GM12878 (cell line): ENCODE data around the gene MYL7. TPM values are rescaled to one million over a fixed set of nuclear protein-coding genes. Genes with fewer than 3 reads are reported as not detected.

Experiments used
- ATAC-seq: fragments of 200-7000 bp; cut with Tn5 transposase; 3 replicates; pipeline ENCODE4 v1.9.1; 2020; ENCODE audit warnings: mild to moderate bottlenecking, moderate library complexity
- BruUV-seq: library from RNA; stranded (reverse); fragments of 400-500 nt; replicated peaks from 2 replicates; lab custom pipeline; 2021; lab: Mats Ljungman, UMichigan
- CTCF ChIA-PET: fragments of 300-600 bp; sonication (Branson Sonifier 250); formaldehyde crosslinking; extraction: SDS; loops from one replicate; lab custom pipeline; 2021; ENCODE audit warnings: inconsistent platforms; lab: Yijun Ruan, JAX
- POLR2A ChIA-PET: fragments of 350-600 bp; formaldehyde crosslinking; extraction: SDS; loops from one replicate; lab custom pipeline; 2021; ENCODE audit warnings: inconsistent platforms; lab: Charles Lee
- RAD21 ChIA-PET: fragments of 300-600 bp; sonication (Branson Sonifier 250); formaldehyde crosslinking; loops from one replicate; lab custom pipeline; 2023; ENCODE audit warnings: antibody characterized with exemption; ENCODE audit not compliant: unreplicated experiment; lab: Charles Lee
- SMC1A ChIA-PET: fragments of 300-600 bp; sonication (Branson Sonifier 250); formaldehyde crosslinking; loops from one replicate; lab custom pipeline; 2023; ENCODE audit not compliant: unreplicated experiment, uncharacterized antibody; lab: Charles Lee
- DNase-seq: peaks from one replicate; pipeline ENCODE4 v3.0.0-alpha.2; 2011; ENCODE audit warnings: low read depth, low spot score
- FAIRE-seq: peaks from 3 replicates; lab custom pipeline; 2011; peaks lifted over from hg19 to GRCh38; lab: Jason Lieb, UNC
- H2AFZ ChIP-seq: 2 replicates; pipeline ENCODE4 v1.6.0; 2011; ENCODE audit warnings: low read depth, low read length, control low read depth; ENCODE audit not compliant: control insufficient read depth
- H3K27ac ChIP-seq: 2 replicates; pipeline ENCODE4 v1.5.1; 2011; ENCODE audit warnings: control low read depth; ENCODE audit not compliant: control insufficient read depth, insufficient read depth
- H3K27me3 ChIP-seq, 2 experiments: replicated peaks in 1 of 2; 2 replicates each; pipeline versions ENCODE4 v1.6.0 to v1.6.1; 2011; ENCODE audit warnings: low read length in 1 of 2; ENCODE audit not compliant: control insufficient read depth in 2 of 2, insufficient read depth in 2 of 2
- H3K36me3 ChIP-seq, 2 experiments: 2 replicates each; pipeline ENCODE4 v1.5.1; 2011; ENCODE audit warnings: low read length in 1 of 2; ENCODE audit not compliant: control insufficient read depth in 2 of 2, insufficient read depth in 2 of 2
- H3K4me1 ChIP-seq: 2 replicates; pipeline ENCODE4 v1.6.1; 2011; ENCODE audit warnings: mild to moderate bottlenecking, low read length, moderate library complexity, mixed read lengths; ENCODE audit not compliant: control insufficient read depth, insufficient read depth
- H3K4me2 ChIP-seq: 2 replicates; pipeline ENCODE4 v1.6.0; 2011; ENCODE audit warnings: control low read depth; ENCODE audit not compliant: control insufficient read depth, insufficient read depth
- H3K4me3 ChIP-seq: fragments of 200-600 bp; sonication (generic); 2 replicates; pipeline ENCODE4 v1.5.1; 2016
- H3K79me2 ChIP-seq: 2 replicates; pipeline ENCODE4 v1.6.0; 2011; ENCODE audit warnings: low read length; ENCODE audit not compliant: control insufficient read depth, insufficient read depth
- H3K9ac ChIP-seq: 2 replicates; pipeline ENCODE4 v1.8.0; 2011; ENCODE audit warnings: low read length, control low read depth, mixed read lengths; ENCODE audit not compliant: control insufficient read depth, insufficient read depth
- H3K9me3 ChIP-seq: replicated peaks from 3 replicates; pipeline ENCODE4 v1.5.1; 2011; ENCODE audit warnings: mild to moderate bottlenecking, low read length; ENCODE audit not compliant: control insufficient read depth, insufficient read depth
- H4K20me1 ChIP-seq: 2 replicates; pipeline ENCODE4 v1.6.0; 2011; ENCODE audit not compliant: control insufficient read depth, insufficient read depth
- ASH2L ChIP-seq: fragments of 300-600, 200-600 bp; sonication (generic); IDR thresholded peaks from 2 replicates; pipeline ENCODE4 v1.6.1; 2017; ENCODE audit warnings: low read depth, mild to moderate bottlenecking, borderline replicate concordance
- BHLHE40 ChIP-seq, 2 experiments: fragments of 450-650 bp in 1 of 2; IDR thresholded peaks; 2 replicates each; pipeline ENCODE4 v1.6.1; 2011 to 2017; ENCODE audit warnings: low read depth in 2 of 2, borderline replicate concordance in 1 of 2, improper control_type of control experiment in 1 of 2, low read length in 1 of 2, mild to moderate bottlenecking in 1 of 2
- KLF5 ChIP-seq: fragments of 450-650 bp; IDR thresholded peaks from 2 replicates; pipeline ENCODE4 v1.6.1; 2014; ENCODE audit warnings: mild to moderate bottlenecking; ENCODE audit not compliant: partially characterized antibody
- MEF2A ChIP-seq: IDR thresholded peaks from 2 replicates; pipeline ENCODE4 v1.6.1; 2011; ENCODE audit warnings: low read depth, mild to moderate bottlenecking, low read length, moderate library complexity; ENCODE audit not compliant: insufficient read depth
- NR2C2 ChIP-seq: IDR thresholded peaks from 2 replicates; pipeline ENCODE4 v1.6.1; 2011; ENCODE audit warnings: borderline replicate concordance, low read depth; ENCODE audit not compliant: control insufficient read depth, insufficient read length
- PRDM15 ChIP-seq: fragments of 450-650 bp; formaldehyde crosslinking; IDR thresholded peaks from 2 replicates; pipeline ENCODE4 v1.4.0; 2020; ENCODE audit warnings: mild to moderate bottlenecking, moderate library complexity
- SREBF2 ChIP-seq: IDR thresholded peaks from 2 replicates; pipeline ENCODE4 v1.6.1; 2012; ENCODE audit warnings: mild to moderate bottlenecking, low read length
- YBX1 ChIP-seq: fragments of 450-650 bp; IDR thresholded peaks from 2 replicates; pipeline ENCODE4 v1.6.1; 2016; ENCODE audit warnings: antibody characterized with exemption
- ZSCAN29 ChIP-seq: fragments of 450-650 bp; IDR thresholded peaks from 2 replicates; pipeline ENCODE4 v1.6.1; 2017; ENCODE audit warnings: mild to moderate bottlenecking, moderate library complexity
- WGBS: methylation state at CpG from one replicate; pipeline ENCODE4 v1.1.6; 2016; ENCODE audit warnings: low lambda C conversion rate; ENCODE audit not compliant: insufficient replicate concordance, insufficient coverage; ENCODE audit errors: missing lambda C conversion rate; 5-methylcytosine and 5-hydroxymethylcytosine counted together
- in situ Hi-C: fragments of 300-500 bp; cut with MboI; formaldehyde crosslinking; loops from 9 replicates; pipeline ENCODE4 v1.14.3; 2018; ENCODE audit warnings: mixed read lengths
- intact Hi-C: fragments of 100-400 bp; cut with micrococcal nuclease; formaldehyde crosslinking; loops from one replicate; pipeline ENCODE4 v1.14.2; 2022; ENCODE audit not compliant: unreplicated experiment
- polyA plus RNA-seq, 11 experiments: library from polyadenylated mRNA; depleted of rRNA in 4 of 11; unstranded in 6 of 11; stranded (reverse) in 5 of 11; fragments of >200 nt; fragmentation: Nextera tagmentation in 4 of 11; fragmentation: Illumina TruSeq in 1 of 11; extraction: Ambion mirVana in 4 of 11; extraction: Trizol in 1 of 11; gene quantifications; 1 replicate in 1 of 11; 2 replicates in 10 of 11; pipeline versions ENCODE4 v1.2.1 to v1.2.3, GENCODE V29; 2011 to 2016; ENCODE audit warnings: inconsistent platforms in 2 of 11, missing spikeins in 2 of 11, low read depth in 1 of 11
- total RNA-seq, 4 experiments: library from RNA; depleted of rRNA in 3 of 4; stranded (reverse); fragments of >200 nt in 3 of 4; fragmentation: Illumina TruSeq in 1 of 4; extraction: Trizol in 1 of 4; gene quantifications; 2 replicates each; pipeline versions ENCODE4 v1.2.1 to v1.2.3, GENCODE V29; 2013 to 2021

The MYL7 gene
- total and polyA plus RNA-seq, 10 of the 15 experiments (the other 5 are each of a cell fraction or from before 2014, with no cell fraction given) = 1.9 TPM; not detected in 9

GRCh38 chr7:44138698-44139097 is 2.4 kb downstream of the MYL7 start:
- Histone ChIP-seq H3K27ac (no peak overlapping the region), H3K9ac (no peak overlapping the region), H3K79me2 (no peaks in the 10 kb centered on the region), H3K4me3 (no peak overlapping the region), H4K20me1 (no peaks in the 10 kb centered on the region), H3K27me3 (no peaks in the 10 kb centered on the region), H3K36me3 (no peaks in the 10 kb centered on the region), H3K4me1 (no peaks in the 10 kb centered on the region), H3K4me2 (no peak overlapping the region), H2AFZ (no peak overlapping the region), H3K9me3 (no peaks in the 10 kb centered on the region)
- no TSS peak for BruUV-seq
- RAD21 ChIA-PET = no interaction called here
- DNase-seq (no peak), FAIRE-seq (no peak), ATAC-seq (no peak)
- SMC1A ChIA-PET = no interaction called here
- TF ChIP-seq YBX1 = no peak
- no peak for TF ChIP-seq KLF5
- TF ChIP-seq ZSCAN29 = no peak
- TF ChIP-seq ASH2L = no peak
- TF ChIP-seq BHLHE40 (IDR thresholded peaks at IDR 0.05; ENCODE audit: borderline replicate concordance in 1 of 2, low read depth in 2 of 2, low read length in 1 of 2) = no peak
- TF ChIP-seq PRDM15 = no peak
- no peak for TF ChIP-seq MEF2A
- no peak for TF ChIP-seq SREBF2
- TF ChIP-seq NR2C2 = no peak
- WGBS = 32% methylated on average over 8 of the region's 8 CpGs
- intact Hi-C loops (no loop called here), in situ Hi-C loops (no loop called here)
- CTCF ChIA-PET = no interaction called here
- POLR2A ChIA-PET = no interaction called here
